NCI-H2196 treated with DMSO at 0.1 percent for 48 hours (cell line): Measurements from ENCODE around the gene PSMD3.

Experiments used
- DNase-seq: peaks from one replicate; lab custom pipeline; 2025; ENCODE audit not compliant: unreplicated experiment; lab: John Stamatoyannopoulos, UW

The PSMD3 gene

DNA sequence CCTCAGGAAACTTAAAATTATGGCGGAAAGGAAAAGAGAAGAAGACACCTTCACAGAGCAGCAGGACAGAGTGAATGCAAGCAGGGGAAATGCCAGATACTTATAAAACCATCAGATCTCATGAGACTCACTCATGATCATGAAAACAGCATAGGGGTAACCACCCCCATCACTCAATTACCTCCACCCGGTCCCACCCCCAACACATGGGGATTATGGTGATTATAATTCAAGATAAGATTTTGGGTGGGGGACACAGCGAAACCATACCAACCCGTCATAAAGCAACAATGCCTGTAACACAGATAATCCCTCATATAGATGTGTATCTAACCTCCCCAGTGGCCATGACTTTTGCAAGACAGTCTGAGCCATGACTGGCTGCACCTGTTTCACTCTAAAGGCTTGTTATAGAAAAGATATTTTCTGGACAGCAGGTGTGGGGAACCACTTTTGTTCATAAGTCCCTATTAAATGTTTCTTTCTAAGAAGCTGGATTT lies 24.8 kb upstream of the PSMD3 start:
- no peak for DNase-seq

DNA sequence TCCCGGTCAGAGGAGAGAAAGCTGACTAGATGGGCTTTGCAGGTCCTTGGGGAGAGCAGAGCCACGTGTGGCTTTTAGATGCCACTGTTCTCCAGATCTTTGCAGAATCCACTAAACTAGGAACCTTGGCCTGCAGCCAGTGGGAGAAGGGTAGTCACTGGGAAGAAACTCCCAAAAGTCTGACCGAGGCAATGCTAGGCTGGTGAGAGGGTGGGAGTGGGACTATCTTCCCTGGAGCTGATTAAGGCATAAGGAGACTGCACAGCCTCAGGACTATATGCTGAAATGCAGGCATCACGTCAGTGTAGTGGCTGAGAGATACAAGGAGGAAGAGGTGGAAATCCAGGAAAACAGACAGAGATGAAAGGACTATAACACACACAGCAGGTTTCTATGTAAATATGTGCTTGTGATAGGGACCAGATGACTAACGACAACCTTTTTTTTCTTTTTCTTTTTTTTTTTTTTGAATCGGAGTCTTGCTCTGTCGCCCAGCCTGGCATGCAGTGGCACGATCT lies 20.0 kb upstream of the PSMD3 start:
- no peak for DNase-seq

DNA sequence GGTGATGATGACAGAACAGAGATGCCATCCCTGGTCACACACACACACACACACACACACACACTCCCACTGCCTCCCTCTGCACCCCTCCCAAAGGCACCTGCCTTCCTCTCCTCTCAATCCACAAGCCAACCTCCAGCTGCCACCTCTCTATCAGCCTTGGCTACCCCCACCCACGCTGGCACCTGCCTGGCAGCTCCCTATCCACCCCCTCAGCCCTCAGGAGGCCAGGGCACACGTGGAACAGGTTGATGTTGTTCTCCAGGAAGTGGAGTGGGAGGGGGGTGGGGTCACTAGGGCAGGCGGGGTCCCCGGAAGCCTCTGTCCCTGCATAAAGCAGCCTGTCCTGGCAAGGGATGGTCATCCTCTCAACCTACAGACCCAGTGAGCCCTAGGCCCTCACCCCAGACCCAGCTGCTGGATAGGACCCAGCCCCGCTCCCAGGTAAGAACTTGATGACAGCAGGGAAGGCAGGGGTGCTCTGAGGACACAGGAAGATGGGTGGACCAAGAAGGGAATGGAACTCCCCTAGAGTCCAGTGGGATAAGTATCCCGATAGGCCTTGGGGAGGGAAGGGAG lies 17.9 kb upstream of the PSMD3 start, which contains the start of gene GSDMA:
Gene GSDMA, plus strand, starts transcription at position 363 of the 579 bp plus-strand sequence. CDS start 2,684 bp downstream, outside the sequence.
- DNase-seq, result no peak

DNA sequence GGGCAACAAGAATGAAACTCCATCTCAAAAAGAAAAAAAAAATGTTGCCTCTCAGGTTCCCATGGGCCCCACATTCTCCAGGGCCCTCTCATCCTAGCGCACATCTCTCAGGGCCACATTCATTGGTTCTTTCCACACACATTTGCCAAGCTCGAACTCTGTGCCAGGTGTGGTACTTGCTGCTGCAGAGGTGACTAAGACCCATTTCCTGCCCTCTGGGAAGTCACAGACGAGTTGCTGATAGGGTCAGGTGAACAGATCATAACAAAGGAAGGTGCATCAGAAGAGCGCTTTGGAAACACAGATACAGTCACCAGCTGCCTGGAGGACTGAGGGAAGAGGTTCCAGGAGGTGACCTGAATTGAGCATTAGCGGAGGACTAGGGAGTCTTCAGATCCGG lies 16.8 kb upstream of the PSMD3 start:
- DNase-seq, result peak; percentile 18

DNA sequence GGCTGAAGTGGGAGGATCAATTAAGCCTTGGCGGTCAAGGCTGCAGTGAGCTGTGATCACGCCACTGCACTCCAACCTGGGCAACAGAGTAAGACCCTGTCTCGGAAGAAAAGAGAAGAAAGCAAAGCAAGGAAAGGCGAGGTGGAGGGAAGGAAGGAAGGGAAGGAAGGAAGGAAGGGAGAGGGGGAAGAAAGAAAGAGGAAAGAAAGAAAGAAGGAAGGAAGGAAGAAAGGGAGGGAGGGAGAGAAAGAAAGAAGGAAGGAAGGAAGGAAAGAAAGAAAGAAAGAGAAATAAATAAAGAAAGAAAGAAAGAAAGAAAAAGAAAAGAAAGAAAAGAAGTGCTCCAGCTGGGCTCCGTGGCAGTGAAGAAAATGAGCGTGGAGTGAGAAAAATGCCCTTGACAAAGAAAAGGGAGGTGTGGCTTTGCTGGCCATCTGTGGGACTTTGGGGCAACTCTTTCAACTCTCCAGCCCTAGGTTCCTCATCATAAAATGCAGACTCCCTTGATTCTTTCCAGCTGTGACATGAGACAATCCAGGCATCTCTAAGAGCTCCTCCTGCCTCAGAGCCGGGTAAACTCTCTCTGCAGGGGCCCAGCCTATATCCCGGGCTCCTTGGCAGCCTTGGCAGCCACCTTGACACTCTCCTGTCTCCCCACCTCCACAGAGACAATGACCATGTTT lies 15.4 kb upstream of the PSMD3 start:
- no peak for DNase-seq

DNA sequence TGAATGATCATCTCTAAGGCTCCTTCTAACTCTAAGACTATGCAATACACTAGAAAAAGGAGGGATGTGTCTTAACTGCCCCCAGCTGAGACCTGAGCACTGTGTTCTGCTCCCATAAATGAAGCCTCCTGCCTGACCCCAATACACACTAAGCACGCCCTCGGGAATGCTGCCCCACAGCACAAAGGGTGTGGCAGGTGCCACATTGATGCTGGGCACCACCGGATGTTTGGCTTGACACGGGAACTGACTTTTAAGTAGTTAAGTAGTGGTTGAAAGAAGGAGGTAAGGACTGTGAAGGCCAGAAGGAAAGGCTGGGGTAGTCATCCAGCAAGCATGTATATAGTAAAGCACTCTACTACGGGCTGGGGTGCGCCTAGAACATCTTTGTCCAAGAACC lies 13.8 kb upstream of the PSMD3 start:
- no peak for DNase-seq

DNA sequence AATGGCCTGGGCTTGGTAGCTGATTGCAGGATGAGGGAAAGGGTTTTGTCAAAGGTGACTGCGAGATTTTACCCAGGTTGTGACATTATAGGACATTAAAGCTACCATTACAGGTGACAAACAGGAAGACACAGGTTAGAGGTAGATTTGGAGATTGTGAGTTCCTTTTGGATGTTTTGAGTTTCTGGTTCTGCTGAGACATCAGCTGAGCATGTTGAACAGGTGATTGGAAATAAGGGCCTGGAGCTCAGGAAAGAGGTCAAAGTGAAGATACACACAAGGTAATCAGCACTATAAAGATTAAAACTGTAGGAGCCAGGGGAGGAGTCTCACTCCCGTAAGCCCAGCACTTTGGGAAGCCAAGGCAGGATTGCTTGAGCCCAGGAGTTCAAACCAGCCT lies 11.8 kb upstream of the PSMD3 start:
- no peak for DNase-seq

DNA sequence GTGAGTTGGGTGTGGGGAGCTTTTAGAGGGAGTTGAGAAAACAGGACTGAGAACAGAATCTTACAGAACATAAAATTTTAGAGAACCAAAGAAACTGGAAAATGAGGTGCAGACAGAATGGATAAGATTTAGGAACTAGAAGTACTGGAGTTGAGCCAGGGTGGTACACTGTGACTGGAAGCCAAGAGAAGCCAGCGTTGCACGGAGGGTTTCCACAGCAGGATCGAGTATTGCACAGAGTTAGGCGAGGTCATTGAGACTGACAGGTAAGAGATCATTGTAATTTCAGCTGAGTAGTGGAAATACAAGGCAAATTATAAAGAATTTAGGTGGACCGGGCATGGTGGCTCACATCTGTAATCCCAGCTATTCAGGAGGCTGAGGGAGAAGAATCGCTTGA lies 11.2 kb upstream of the PSMD3 start:
- no peak for DNase-seq

DNA sequence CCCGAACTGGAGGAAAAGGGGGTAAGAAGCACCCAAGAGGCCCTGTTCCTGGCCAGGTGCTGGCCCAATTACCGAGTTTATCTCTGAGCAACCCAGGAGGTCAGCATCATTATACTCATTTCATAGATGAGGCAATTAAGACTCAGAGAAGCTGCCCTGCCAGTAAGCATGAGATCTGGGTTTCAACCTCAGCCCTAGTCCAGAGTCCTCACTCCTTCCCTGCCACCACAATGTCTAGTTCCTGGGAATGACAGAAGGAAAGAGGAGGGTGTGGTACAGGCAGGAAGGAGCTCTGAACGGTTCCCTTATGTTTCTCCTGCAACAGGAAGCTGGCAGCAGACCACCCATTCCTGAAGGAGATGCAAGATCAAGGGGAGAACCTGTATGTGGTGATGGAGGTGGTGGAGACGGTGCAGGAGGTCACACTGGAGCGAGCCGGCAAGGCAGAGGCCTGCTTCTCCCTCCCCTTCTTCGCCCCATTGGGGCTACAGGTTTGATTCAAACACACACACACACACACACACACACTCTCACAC lies 10.4 kb upstream of the PSMD3 start:
- no peak for DNase-seq

DNA sequence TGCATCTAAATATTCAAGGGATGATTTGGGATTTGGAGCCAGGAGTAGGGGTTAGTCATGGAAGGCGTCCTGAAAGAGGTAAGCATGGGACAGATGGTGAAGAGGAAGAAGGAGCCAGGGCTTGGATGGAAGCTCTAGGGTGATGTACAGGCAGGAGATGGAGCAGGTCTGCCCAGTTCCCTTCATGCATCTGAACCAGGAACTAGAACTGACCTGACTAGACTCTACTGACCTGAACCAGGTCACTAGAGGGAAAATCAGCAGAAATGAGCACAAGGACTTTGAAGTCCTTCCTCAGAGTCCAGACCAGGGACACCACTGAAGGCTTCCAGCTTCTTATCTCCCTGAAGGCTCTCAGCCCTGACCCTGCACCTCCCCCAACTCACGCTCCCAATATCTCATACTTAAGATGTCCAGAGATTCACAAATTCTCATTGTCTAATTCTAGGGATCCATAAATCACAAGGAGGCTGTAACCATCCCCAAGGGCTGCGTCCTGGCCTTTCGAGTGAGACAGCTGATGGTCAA lies 9.5 kb upstream of the PSMD3 start:
- DNase-seq, result no peak

DNA sequence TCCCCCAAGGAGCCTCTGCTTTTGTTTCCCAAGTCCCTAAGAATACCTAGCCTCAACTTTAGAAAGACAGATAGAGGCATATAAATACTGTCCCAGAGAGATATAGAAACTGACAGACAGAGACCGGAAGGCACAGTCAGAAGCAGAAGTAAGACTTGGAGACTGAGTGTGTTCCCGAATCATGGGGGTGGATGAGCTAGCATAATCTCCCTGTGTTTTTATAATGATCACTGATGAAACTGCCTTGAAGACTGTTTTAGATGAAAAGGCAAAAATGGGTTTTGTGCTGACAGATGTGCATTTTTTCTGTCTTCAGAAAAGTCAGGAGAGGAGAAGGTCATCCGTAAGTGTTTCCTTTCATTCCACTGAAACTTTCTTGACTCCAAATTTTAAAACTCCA lies 8.3 kb upstream of the PSMD3 start:
- no peak for DNase-seq

DNA sequence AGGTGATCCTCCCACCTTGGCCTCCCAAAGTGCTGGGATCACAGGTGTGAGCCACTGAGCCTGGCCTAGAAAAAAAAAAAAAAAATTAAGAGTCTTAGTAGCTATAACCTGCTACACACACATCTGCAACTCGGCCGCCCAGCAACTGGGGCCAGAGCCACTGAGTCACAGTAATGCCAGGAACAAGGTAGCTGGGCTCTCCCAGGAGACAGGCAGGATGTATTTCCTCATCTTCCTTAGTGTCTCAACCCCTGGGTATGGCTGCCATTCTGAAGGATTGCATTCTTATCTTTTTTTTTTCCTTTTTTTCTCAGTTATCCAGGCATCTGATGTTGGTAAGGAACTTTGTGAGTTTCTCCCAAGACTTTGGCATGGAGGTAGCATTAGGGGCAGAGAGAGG lies 7.1 kb upstream of the PSMD3 start:
- no peak for DNase-seq

DNA sequence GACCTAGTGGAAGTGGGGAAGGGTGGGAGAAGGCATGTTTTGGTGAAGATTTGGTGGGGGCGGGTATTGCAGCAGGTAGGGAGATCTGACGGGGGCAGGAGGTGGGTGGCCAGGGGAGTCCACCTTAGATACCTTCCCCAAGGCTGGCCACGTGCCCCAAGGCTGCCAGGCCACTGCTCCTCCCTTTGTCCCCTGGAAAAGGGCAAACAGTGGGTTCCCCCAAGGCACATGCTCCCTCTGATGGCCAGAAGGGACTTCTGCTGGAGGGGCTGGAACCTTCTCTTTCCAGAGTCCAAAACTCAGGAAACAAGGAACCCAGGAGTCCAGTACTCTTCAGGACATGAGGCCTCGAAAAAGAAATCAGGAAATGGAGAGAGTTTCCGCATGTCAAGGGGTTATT lies 6.2 kb upstream of the PSMD3 start:
- DNase-seq, result no peak

DNA sequence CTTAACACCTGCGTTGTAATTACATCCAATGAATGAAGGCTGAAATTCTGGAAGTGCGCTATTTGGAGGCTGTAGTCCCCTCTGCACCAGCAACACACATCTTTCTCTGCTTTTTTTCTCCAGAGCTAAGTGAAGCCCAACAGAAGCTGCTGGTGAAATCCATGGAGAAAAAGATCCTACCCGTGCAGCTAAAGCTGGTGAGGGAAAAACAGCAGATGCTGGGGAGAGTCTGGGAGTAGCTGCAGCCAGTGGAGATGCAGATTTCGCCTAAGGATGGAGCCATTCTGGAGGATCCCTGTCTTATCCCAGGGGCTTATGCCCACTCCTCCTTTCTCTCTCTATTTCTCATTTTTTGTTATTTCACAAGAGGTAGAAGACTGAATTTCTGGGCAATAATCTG lies 4.8 kb upstream of the PSMD3 start:
- no peak for DNase-seq

DNA sequence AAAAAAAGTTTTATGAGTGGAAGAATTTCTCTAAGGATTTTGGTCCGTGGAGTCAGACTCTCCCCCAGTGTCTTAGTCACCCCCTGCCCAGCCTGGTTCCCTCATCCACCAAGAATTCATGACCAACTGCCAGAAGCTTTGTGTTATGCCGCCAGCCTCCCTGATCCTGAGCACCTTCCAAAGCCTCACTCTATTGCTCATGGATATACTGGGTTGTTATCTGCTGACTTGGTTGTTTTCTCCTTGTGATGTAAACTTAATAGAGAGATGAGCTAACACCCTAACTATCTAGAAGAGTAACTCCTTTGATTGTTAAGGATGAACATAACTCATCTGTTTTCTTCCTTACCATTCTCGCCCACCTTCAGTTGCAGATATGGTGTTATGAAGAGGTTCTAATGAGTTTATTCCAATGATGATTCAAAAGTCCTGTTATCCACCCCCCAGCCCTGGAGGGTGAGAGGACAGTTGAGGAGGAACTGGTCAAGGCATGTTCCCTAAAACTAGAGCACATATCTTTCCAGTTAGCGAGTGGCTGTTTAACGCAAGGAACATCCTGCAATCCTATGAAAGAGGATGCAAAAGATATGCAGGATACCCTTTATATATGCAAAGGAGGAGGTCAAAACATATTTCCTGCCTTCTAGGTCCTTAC lies 1.5 kb upstream of the PSMD3 start:
- DNase-seq, result no peak

DNA sequence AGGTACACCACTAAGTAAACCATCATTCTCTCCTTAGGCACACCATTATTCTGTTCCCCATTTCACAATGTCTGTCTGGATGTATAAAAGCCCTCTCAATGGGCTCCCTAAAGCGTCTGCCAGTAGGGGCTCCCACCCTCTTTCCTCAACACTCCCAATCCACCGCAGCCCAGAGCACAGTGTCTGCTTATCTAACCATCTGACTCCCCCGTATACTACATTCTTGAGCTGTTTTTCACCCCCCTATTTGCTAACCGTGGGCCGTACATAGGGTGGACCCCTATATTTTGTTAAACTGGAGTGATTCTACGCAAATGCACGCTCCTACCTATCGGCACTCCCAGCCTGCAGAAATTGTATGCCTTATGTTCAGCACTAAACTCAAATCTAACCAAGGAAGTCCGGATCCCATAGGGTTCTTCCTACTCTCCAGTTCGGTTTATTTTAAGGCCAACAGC lies 685 bp upstream of the PSMD3 start:
- DNase-seq, result no peak

DNA sequence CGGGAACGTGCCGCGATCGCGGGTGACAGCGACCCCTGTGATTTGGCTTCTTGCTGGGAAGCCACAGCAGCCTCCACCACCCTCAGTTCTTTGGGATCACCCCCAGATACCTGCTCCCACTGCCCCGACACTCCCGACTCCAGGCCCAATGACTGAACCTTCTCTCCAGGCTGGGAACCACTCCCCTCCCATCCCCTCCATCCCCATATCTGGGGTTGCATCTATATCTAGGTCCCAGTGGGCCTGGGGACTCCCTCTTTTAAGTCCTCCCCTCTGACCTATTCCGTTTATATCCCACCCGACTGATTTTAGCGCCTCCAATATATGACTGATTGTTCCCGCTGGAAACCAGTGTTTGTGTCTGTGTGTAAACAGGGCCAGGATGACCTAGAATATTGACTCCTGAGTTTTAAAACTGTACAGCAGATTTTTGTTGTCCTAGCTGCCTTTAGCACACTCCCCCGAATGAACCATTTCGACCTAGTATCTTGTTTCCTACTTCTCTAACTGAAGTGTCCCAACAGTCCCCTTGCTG lies 667 bp downstream of the PSMD3 start:
- no peak for DNase-seq

DNA sequence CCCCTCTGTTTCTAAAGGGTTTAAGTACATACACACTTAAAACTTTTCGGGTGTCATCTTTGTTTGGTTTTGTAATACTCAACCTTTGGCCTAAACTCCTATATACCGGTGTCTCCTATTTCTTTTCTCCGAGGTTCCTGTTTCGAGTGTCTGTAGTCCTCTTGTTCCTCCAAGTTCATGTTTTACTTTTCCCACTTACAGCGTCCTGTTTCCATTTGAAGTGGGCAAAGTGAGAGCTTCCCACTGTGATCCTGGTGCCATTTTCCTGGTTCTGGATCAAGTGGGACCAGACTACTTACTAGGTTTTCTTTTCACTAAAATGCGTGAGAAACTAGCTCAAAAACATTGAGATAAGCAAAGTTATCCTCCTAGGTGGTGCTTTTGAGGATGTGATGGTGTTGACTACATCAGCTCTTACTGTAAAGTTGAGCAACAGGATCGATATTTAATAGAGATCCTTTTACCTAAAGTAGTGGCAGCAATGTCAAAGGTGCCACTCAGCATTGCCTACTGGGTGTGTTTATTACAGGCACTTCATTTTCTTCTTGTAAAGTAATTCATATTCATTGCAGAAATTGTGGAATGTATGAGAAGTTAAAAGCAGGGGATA lies 1.3 kb downstream of the PSMD3 start:
- DNase-seq, result no peak

DNA sequence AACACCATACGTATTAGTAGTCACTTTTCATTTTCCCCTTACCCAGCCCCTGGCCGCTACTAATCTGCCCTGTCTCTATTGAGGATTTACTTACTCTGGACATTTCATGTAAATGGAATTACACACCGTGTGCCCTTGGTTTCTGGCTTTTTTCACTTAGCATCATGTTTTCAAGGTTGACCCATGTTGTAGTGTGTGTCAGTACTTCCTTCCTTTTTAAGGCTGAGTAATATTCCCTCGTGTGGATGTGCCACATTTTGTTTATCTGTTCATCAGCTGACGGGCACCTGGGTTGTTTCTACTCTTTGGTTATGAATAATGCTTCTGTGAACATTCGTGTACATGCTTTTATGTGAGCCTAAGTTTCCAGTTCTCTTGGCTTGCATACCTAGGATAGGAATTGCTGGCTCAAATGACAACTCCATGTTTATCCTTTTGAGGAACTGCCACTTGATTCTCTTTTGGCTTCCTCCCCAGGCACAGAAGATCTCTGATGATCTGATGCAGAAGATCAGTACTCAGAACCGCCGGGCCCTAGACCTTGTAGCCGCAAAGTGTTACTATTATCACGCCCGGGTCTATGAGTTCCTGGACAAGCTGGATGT lies 7.7 kb downstream of the PSMD3 start:
- DNase-seq, result no peak

DNA sequence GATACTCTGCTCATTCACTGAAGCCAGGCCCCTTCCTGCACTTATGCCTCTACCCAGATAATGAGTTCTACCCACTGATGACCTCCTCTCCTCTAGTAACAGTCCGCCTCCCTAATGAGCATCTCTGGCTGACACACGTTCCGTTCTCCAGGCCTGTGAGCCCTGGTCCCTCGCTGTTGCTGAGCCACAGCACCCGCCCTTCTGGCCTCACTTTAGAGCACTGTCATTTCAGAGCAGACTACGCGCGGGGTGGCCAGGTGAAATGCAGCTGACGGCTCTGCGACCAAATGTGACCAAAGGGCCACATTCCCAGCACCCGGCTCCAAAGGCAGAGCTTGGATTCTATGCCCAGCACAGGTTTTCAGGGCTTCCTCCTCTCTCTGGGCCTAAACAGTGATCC lies 13.8 kb downstream of the PSMD3 start:
- DNase-seq, result no peak
